GM23248 (cell line): ENCODE measurements around the gene IL4R. TPM values are rescaled to one million over a fixed set of nuclear protein-coding genes. Genes with fewer than 3 reads are reported as not detected.

Experiments
- DNase-seq: peaks from one replicate; pipeline ENCODE4 v3.0.0-alpha.2; 2015
- H2AFZ ChIP-seq: fragments of 200-600 bp; sonication (generic); 2 replicates; pipeline ENCODE4 v1.6.1; 2016; ENCODE audit warnings: antibody characterized with exemption
- H3F3A ChIP-seq: fragments of 200-600 bp; sonication (generic); 2 replicates; pipeline ENCODE4 v1.6.1; 2016; ENCODE audit warnings: mild to moderate bottlenecking, antibody characterized with exemption, mixed run types; ENCODE audit not compliant: insufficient read depth
- H3K27ac ChIP-seq: fragments of 200-600 bp; sonication (generic); 2 replicates; pipeline ENCODE4 v1.5.1; 2016; ENCODE audit warnings: mild to moderate bottlenecking
- H3K27me3 ChIP-seq: fragments of 200-600 bp; sonication (generic); replicated peaks from 2 replicates; pipeline ENCODE4 v1.6.1; 2016; ENCODE audit warnings: mild to moderate bottlenecking; ENCODE audit not compliant: insufficient read depth
- H3K36me3 ChIP-seq: fragments of 200-600 bp; sonication (generic); 2 replicates; pipeline ENCODE4 v1.6.1; 2016; ENCODE audit warnings: low read depth, mild to moderate bottlenecking
- H3K4me1 ChIP-seq: fragments of 200-600 bp; sonication (generic); 2 replicates; pipeline ENCODE4 v1.6.1; 2016; ENCODE audit warnings: mild to moderate bottlenecking; ENCODE audit not compliant: insufficient read depth
- H3K4me2 ChIP-seq: fragments of 200-600 bp; sonication (generic); one replicate; pipeline ENCODE4 v1.6.1; 2016; ENCODE audit warnings: mild to moderate bottlenecking; ENCODE audit not compliant: unreplicated experiment
- H3K4me3 ChIP-seq: fragments of 200-600 bp; sonication (generic); 2 replicates; pipeline ENCODE4 v1.5.1; 2016; ENCODE audit warnings: mild to moderate bottlenecking
- H3K79me2 ChIP-seq: fragments of 200-600 bp; sonication (generic); 2 replicates; pipeline ENCODE4 v1.6.1; 2016; ENCODE audit warnings: mild to moderate bottlenecking; ENCODE audit not compliant: insufficient read depth
- H3K9ac ChIP-seq: fragments of 200-600 bp; sonication (generic); 2 replicates; pipeline ENCODE4 v1.6.1; 2016; ENCODE audit warnings: mild to moderate bottlenecking
- H3K9me2 ChIP-seq: fragments of 200-600 bp; sonication (generic); 2 replicates; pipeline ENCODE4 v1.6.1; 2016; ENCODE audit warnings: mixed run types, mild to moderate bottlenecking, moderate library complexity; ENCODE audit not compliant: insufficient read depth
- H3K9me3 ChIP-seq: fragments of 200-600 bp; sonication (generic); one replicate; pipeline ENCODE4 v1.6.1; 2017; ENCODE audit warnings: low read depth
- H4K20me1 ChIP-seq: fragments of 200-600 bp; sonication (generic); 2 replicates; pipeline ENCODE4 v1.6.0; 2016; ENCODE audit not compliant: insufficient read depth
- EZH2 ChIP-seq: fragments of 200-600 bp; sonication (generic); IDR thresholded peaks from 2 replicates; pipeline ENCODE4 v1.6.1; 2018; ENCODE audit warnings: antibody characterized with exemption, mild to moderate bottlenecking; ENCODE audit not compliant: insufficient read depth, poor library complexity, severe bottlenecking
- EZH2phosphoT487 ChIP-seq: fragments of 200-600 bp; sonication (generic); IDR thresholded peaks from 2 replicates; pipeline ENCODE4 v1.6.1; 2018; ENCODE audit warnings: antibody characterized with exemption, moderate library complexity, mild to moderate bottlenecking, low read depth; ENCODE audit not compliant: insufficient read depth
- WGBS, 2 experiments: methylation state at CpG; one replicate each; pipeline ENCODE4 v1.1.6; 2015 to 2017; ENCODE audit warnings: low lambda C conversion rate in 2 of 2, low coverage in 1 of 2; ENCODE audit errors: missing lambda C conversion rate in 2 of 2; 5-methylcytosine and 5-hydroxymethylcytosine counted together
- in situ Hi-C: fragments of 300-500 bp; cut with MboI; formaldehyde crosslinking; loops from 2 replicates; pipeline ENCODE4 v1.15.0; 2020
- polyA plus RNA-seq: library from polyadenylated mRNA; unstranded; fragments of >200 nt; fragmentation: Nextera tagmentation; extraction: Ambion mirVana; gene quantifications from 2 replicates; pipeline ENCODE4 v1.2.1, GENCODE V29; 2016
- total RNA-seq: library from RNA; depleted of rRNA; stranded (reverse); fragments of >200 nt; shearing (Covaris generic); gene quantifications from 2 replicates; pipeline ENCODE4 v1.2.3, GENCODE V29; 2014

IL4R gene
- total and polyA plus RNA-seq, 2 experiments from 2014 or later: 11.7 to 17.7 TPM

GRCh38 chr16:27333104-27333503 lies 19.3 kb downstream of the IL4R start:
- Histone ChIP-seq H4K20me1 (no peaks in the 10 kb centered on the region), H3K9ac (no peak overlapping the region), H3K27me3 (no peaks in the 10 kb centered on the region), H3K9me2 (no peaks in the 10 kb centered on the region), H3K36me3 (0 out of 2 replicates have a peak, but pooled peaks cover 4% of the 10 kb centered on the region), H3F3A (peaks cover 48% of the 10 kb centered on the region), H3K79me2 (peaks cover 83% of the 10 kb centered on the region), H3K4me1 (peaks cover 33% of the 10 kb centered on the region), H3K4me2 (no peak overlapping the region), H3K4me3 (no peak overlapping the region), H3K27ac (no peak overlapping the region), H3K9me3 (no peaks in the 10 kb centered on the region), H2AFZ (no peak overlapping the region)
- in situ Hi-C loops: no loop called here
- WGBS, 2 experiments: 95 to 96% methylated on average over 6 of the region's 6 CpGs
- no peak for DNase-seq
- TF ChIP-seq EZH2: no peak
- TF ChIP-seq EZH2phosphoT487: no peak

GRCh38 chr16:27333549-27333948 lies 19.8 kb downstream of the IL4R start:
- H3K79me2 ChIP-seq: peaks cover 83% of the 10 kb centered on the region
- TF ChIP-seq EZH2phosphoT487 (no peak), EZH2 (no peak)

GRCh38 chr16:27334192-27334764 lies 20.5 kb downstream of the IL4R start:
- H3K4me2 ChIP-seq: no peak overlapping the region
- no peak overlapping the region for H3K9ac ChIP-seq
- no peaks in the 10 kb centered on the region for H3K9me3 ChIP-seq
- no peaks in the 10 kb centered on the region for H3K27me3 ChIP-seq
- H3K4me3 ChIP-seq: no peak overlapping the region
- no peak overlapping the region for H3K27ac ChIP-seq
- TF ChIP-seq EZH2phosphoT487 (no peak), EZH2 (no peak)
- in situ Hi-C loops: no loop called here
- H4K20me1 ChIP-seq: no peaks in the 10 kb centered on the region
- H3K36me3 ChIP-seq: 0 out of 2 replicates have a peak, but pooled peaks cover 8% of the 10 kb centered on the region
- DNase-seq: no peak
- H3F3A ChIP-seq: peaks cover 39% of the 10 kb centered on the region
- H3K9me2 ChIP-seq: no peaks in the 10 kb centered on the region
- 96% methylated on average over 10 of the region's 10 CpGs for WGBS, 2 experiments
- H3K4me1 ChIP-seq: peaks cover 33% of the 10 kb centered on the region
- no peak overlapping the region for H2AFZ ChIP-seq
- H3K79me2 ChIP-seq: peaks cover 80% of the 10 kb centered on the region

More at GRCh38 chr16:27333549-27333948, 19.8 kb downstream of the IL4R start:
- H3K27ac ChIP-seq: no peak overlapping the region
- H3K36me3 ChIP-seq: 0 out of 2 replicates have a peak, but pooled peaks cover 4% of the 10 kb centered on the region
- no peak overlapping the region for H3K9ac ChIP-seq
- H3F3A ChIP-seq: peaks cover 44% of the 10 kb centered on the region
- no peak overlapping the region for H3K4me3 ChIP-seq
- H3K9me3 ChIP-seq: no peaks in the 10 kb centered on the region
- H3K27me3 ChIP-seq: no peaks in the 10 kb centered on the region
- WGBS, 2 experiments: 96 to 100% methylated on average over 3 of the region's 3 CpGs
- no peak overlapping the region for H2AFZ ChIP-seq
- no peaks in the 10 kb centered on the region for H4K20me1 ChIP-seq
- H3K4me1 ChIP-seq: peaks cover 33% of the 10 kb centered on the region
- no peak for DNase-seq
- H3K9me2 ChIP-seq: no peaks in the 10 kb centered on the region
- H3K4me2 ChIP-seq: no peak overlapping the region
- in situ Hi-C loops: no loop called here

- H4K20me1 ChIP-seq: no peaks in the 10 kb centered on the region
- DNase-seq: no peak
- TF ChIP-seq EZH2phosphoT487 (no peak), EZH2 (no peak)
- peak overlapping the region; percentile 38 for H3K4me2 ChIP-seq
- H3K27me3 ChIP-seq: no peaks in the 10 kb centered on the region
- WGBS, 2 experiments: 83 to 84% methylated on average over 7 of the region's 7 CpGs
- H3K4me3 ChIP-seq: no peak overlapping the region
- peaks cover 76% of the 10 kb centered on the region for H3K79me2 ChIP-seq
- H3K4me1 ChIP-seq: peaks cover 30% of the 10 kb centered on the region
- in situ Hi-C loops: no loop called here
- peak overlapping the region; percentile 70 for H3K27ac ChIP-seq
- H3K9me2 ChIP-seq: no peaks in the 10 kb centered on the region
- no peaks in the 10 kb centered on the region for H3K9me3 ChIP-seq
- H3F3A ChIP-seq: peaks cover 35% of the 10 kb centered on the region
- H2AFZ ChIP-seq: no peak overlapping the region
- H3K36me3 ChIP-seq: 0 out of 2 replicates have a peak, but pooled peaks cover 9% of the 10 kb centered on the region
- H3K9ac ChIP-seq: no peak overlapping the region
Observed at GRCh38 chr16:27334838-27335237, 21.1 kb downstream of the IL4R start.
